GM12878 (cell line): ENCODE data around the gene PCYT1B.

Source experiments
- EGR1 ChIP-seq, 2 experiments: IDR thresholded peaks; 1 replicate in 1 of 2; 2 replicates in 1 of 2; pipeline ENCODE4 v1.6.1; 2011 to 2012; ENCODE audit warnings: low read depth in 2 of 2, low read length in 2 of 2, borderline replicate concordance in 1 of 2, mild to moderate bottlenecking in 1 of 2, moderate library complexity in 1 of 2
- EZH2 ChIP-seq: IDR thresholded peaks from 2 replicates; pipeline ENCODE4 v1.6.1; 2012; ENCODE audit warnings: low read depth, mild to moderate bottlenecking, control low read depth, inconsistent platforms, low read length, borderline replicate concordance; ENCODE audit not compliant: control insufficient read depth
- HCFC1 ChIP-seq: fragments of 150-350 bp; IDR thresholded peaks from 2 replicates; pipeline ENCODE4 v1.6.1; 2014; ENCODE audit warnings: low read length
- NFIC ChIP-seq: IDR thresholded peaks from 2 replicates; pipeline ENCODE4 v1.6.1; 2012; ENCODE audit warnings: low read depth, mild to moderate bottlenecking, inconsistent platforms, low read length, moderate library complexity
- POLR2A ChIP-seq: IDR thresholded peaks from 2 replicates; pipeline ENCODE4 v1.6.1; 2011; ENCODE audit warnings: low read depth, mild to moderate bottlenecking, low read length
- POLR2AphosphoS5 ChIP-seq: IDR thresholded peaks from 2 replicates; pipeline ENCODE4 v1.6.1; 2011; ENCODE audit warnings: mild to moderate bottlenecking, low read length, inconsistent platforms
- RB1 ChIP-seq: fragments of 450-650 bp; formaldehyde crosslinking; IDR thresholded peaks from 2 replicates; pipeline ENCODE4 v1.6.1; 2017; ENCODE audit warnings: mild to moderate bottlenecking, borderline replicate concordance
- SIN3A ChIP-seq: IDR thresholded peaks from 2 replicates; pipeline ENCODE4 v1.6.1; 2012; ENCODE audit warnings: low read depth, low read length, improper control_type of control experiment
- SP1 ChIP-seq: IDR thresholded peaks from one replicate; pipeline ENCODE4 v1.6.1; 2011; ENCODE audit warnings: low read depth, low read length
- YY1 ChIP-seq: IDR thresholded peaks from 2 replicates; pipeline ENCODE4 v1.6.1; 2011; ENCODE audit warnings: low read depth, mild to moderate bottlenecking, low read length
- ZNF24 ChIP-seq: fragments of 450-650 bp; IDR thresholded peaks from 2 replicates; pipeline ENCODE4 v1.6.1; 2017; ENCODE audit warnings: antibody characterized with exemption, mild to moderate bottlenecking
- TF ChIP-seq, protein P1 (sequence below), 3 experiments: IDR thresholded peaks in 2 of 3; conservative IDR thresholded peaks in 1 of 3; 2 replicates each; pipeline ENCODE4 v1.5.1; 2011; ENCODE audit warnings: low read depth in 3 of 3, low read length in 3 of 3, mild to moderate bottlenecking in 3 of 3, control low read depth in 2 of 3, moderate library complexity in 2 of 3, inconsistent platforms in 1 of 3, mixed read lengths in 1 of 3; ENCODE audit not compliant: control insufficient read depth in 2 of 3, insufficient read depth in 1 of 3; ENCODE audit errors: extremely low read depth in 1 of 3
- TF ChIP-seq, protein P2 (sequence below): fragments of 450-650 bp; IDR thresholded peaks from 2 replicates; pipeline ENCODE4 v1.6.1; 2017; ENCODE audit warnings: low read depth, mild to moderate bottlenecking, moderate library complexity
- TF ChIP-seq, protein P3 (sequence below): IDR thresholded peaks from 2 replicates; pipeline ENCODE4 v1.6.1; 2012; ENCODE audit warnings: low read length, inconsistent platforms

DNA sequence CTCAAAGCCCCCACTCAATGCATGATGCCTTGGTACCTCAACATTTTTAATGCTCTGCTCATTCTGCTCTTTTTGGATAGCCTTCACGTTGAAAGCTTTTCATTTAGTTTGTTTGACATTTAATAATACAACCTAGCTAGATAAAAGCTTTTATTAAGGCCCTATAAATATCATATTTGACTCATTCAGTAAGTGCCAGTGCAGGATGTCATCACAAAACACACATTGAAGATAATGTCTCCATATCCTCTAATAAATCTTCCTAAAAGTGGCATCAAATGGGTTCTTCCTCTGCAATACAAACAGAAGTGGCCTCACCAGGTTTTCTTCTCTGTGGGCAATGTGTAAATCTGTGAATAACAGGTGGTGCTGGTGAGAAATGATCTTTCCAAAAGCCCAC lies 12.0 kb upstream of the PCYT1B start:
- TF ChIP-seq, protein P1, sequence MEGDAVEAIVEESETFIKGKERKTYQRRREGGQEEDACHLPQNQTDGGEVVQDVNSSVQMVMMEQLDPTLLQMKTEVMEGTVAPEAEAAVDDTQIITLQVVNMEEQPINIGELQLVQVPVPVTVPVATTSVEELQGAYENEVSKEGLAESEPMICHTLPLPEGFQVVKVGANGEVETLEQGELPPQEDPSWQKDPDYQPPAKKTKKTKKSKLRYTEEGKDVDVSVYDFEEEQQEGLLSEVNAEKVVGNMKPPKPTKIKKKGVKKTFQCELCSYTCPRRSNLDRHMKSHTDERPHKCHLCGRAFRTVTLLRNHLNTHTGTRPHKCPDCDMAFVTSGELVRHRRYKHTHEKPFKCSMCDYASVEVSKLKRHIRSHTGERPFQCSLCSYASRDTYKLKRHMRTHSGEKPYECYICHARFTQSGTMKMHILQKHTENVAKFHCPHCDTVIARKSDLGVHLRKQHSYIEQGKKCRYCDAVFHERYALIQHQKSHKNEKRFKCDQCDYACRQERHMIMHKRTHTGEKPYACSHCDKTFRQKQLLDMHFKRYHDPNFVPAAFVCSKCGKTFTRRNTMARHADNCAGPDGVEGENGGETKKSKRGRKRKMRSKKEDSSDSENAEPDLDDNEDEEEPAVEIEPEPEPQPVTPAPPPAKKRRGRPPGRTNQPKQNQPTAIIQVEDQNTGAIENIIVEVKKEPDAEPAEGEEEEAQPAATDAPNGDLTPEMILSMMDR (IDR thresholded peaks at IDR 0.05 in 2 of 3, conservative IDR thresholded peaks at IDR 0.05 in 1 of 3; ENCODE audit: control insufficient read depth in 2 of 3, extremely low read depth in 1 of 3, insufficient read depth in 1 of 3, low read depth in 3 of 3, low read length in 3 of 3): no peak
- TF ChIP-seq ZNF24 (no peak), NFIC (no peak), POLR2AphosphoS5 (no peak), RB1 (no peak), POLR2A (no peak), SIN3A (no peak), SP1 (no peak), YY1 (no peak), EGR1 (IDR thresholded peaks at IDR 0.05; ENCODE audit: borderline replicate concordance in 1 of 2, low read depth in 2 of 2, low read length in 2 of 2) (no peak), HCFC1 (no peak), EZH2 (no peak)
- TF ChIP-seq, protein P2, sequence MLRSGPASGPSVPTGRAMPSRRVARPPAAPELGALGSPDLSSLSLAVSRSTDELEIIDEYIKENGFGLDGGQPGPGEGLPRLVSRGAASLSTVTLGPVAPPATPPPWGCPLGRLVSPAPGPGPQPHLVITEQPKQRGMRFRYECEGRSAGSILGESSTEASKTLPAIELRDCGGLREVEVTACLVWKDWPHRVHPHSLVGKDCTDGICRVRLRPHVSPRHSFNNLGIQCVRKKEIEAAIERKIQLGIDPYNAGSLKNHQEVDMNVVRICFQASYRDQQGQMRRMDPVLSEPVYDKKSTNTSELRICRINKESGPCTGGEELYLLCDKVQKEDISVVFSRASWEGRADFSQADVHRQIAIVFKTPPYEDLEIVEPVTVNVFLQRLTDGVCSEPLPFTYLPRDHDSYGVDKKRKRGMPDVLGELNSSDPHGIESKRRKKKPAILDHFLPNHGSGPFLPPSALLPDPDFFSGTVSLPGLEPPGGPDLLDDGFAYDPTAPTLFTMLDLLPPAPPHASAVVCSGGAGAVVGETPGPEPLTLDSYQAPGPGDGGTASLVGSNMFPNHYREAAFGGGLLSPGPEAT: no peak
- TF ChIP-seq, protein P3, sequence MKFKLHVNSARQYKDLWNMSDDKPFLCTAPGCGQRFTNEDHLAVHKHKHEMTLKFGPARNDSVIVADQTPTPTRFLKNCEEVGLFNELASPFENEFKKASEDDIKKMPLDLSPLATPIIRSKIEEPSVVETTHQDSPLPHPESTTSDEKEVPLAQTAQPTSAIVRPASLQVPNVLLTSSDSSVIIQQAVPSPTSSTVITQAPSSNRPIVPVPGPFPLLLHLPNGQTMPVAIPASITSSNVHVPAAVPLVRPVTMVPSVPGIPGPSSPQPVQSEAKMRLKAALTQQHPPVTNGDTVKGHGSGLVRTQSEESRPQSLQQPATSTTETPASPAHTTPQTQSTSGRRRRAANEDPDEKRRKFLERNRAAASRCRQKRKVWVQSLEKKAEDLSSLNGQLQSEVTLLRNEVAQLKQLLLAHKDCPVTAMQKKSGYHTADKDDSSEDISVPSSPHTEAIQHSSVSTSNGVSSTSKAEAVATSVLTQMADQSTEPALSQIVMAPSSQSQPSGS: no peak
